Upper lobe of left lung (tissue), 6 donors: Measurements from ENCODE around the gene MBP. TPM values are rescaled to one million over a fixed set of nuclear protein-coding genes. Genes with fewer than 3 reads are reported as not detected.

ENCODE experiments used
- ATAC-seq, 2 donors: fragments of 200-7000 bp; cut with Tn5 transposase; one replicate each; pipeline ENCODE4 v1.9.1; 2022; ENCODE audit warnings: mild to moderate bottlenecking in 2 of 2, moderate library complexity in 2 of 2; ENCODE audit not compliant: low FRiP score in 2 of 2
- DNase-seq, 2 donors: peaks; one replicate each; pipeline ENCODE4 v3.0.0-alpha.2; 2019 to 2020
- H3K27ac ChIP-seq, 4 donors: fragments of 200-600 bp; sonication (generic); one replicate each; pipeline ENCODE4 v1.5.1; 2016 to 2019
- H3K27me3 ChIP-seq, 4 donors: fragments of 200-600 bp; sonication (generic); one replicate each; pipeline ENCODE4 v1.5.1; 2017 to 2019
- H3K36me3 ChIP-seq, 4 donors: fragments of 200-600 bp; sonication (generic); one replicate each; pipeline ENCODE4 v1.5.1; 2016 to 2019
- H3K4me1 ChIP-seq, 4 donors: fragments of 200-600 bp; sonication (generic); one replicate each; pipeline ENCODE4 v1.5.1; 2018 to 2019
- H3K4me3 ChIP-seq, 4 donors: fragments of 200-600 bp; sonication (generic); one replicate each; pipeline ENCODE4 v1.5.1; 2017 to 2019; ENCODE audit warnings: mild to moderate bottlenecking in 2 of 4, moderate library complexity in 1 of 4
- H3K9me3 ChIP-seq, 4 donors: fragments of 200-600 bp; sonication (generic); one replicate each; pipeline ENCODE4 v1.5.1; 2018 to 2019
- CTCF ChIP-seq, 6 experiments: fragments of 450-650 bp in 4 of 6; fragments of 200-600 bp in 2 of 6; sonication (generic) in 2 of 6; IDR thresholded peaks; one replicate each; pipeline ENCODE4 v1.5.1; 2016 to 2019; ENCODE audit warnings: antibody characterized with exemption in 6 of 6
- EP300 ChIP-seq, 4 donors: sonication (generic); formaldehyde crosslinking; IDR thresholded peaks; one replicate each; pipeline ENCODE4 v1.5.1; 2017; ENCODE audit warnings: antibody characterized with exemption in 4 of 4, control low read depth in 2 of 4
- POLR2A ChIP-seq, 4 donors: fragments of 450-650 bp; IDR thresholded peaks; one replicate each; pipeline ENCODE4 v1.5.1; 2016 to 2017; ENCODE audit warnings: antibody characterized with exemption in 4 of 4, mild to moderate bottlenecking in 2 of 4
- POLR2AphosphoS5 ChIP-seq, 2 donors: sonication (generic); formaldehyde crosslinking; IDR thresholded peaks; one replicate each; pipeline ENCODE4 v1.5.1; 2017; ENCODE audit warnings: antibody characterized with exemption in 2 of 2
- WGBS, 2 donors: methylation state at CpG; one replicate each; pipeline ENCODE4 v1.1.5; 2017 to 2018; 5-methylcytosine and 5-hydroxymethylcytosine counted together
- total RNA-seq, 6 donors: library from RNA; depleted of rRNA in 4 of 6; stranded (reverse); fragments of >200 nt in 4 of 6; gene quantifications; one replicate each; pipeline versions ENCODE4 v1.1.0 to v1.2.1, GENCODE V29; 2016 to 2021
- donor health status: DM: no; HTN: no; CAD: no; lungs with moderate emphysema.
- donor health status: DM: no; HTN: yes; CAD: no; lungs with severe emphysema.

The MBP gene
- total RNA-seq, 6 donors from 2014 or later = 55.5 to 87.6 (median 68.8) TPM

GRCh38 chr18:76984193-76985155 is 148.1 kb downstream of the MBP start:
- DNase-seq = no peak

GRCh38 chr18:76983613-76984051 is 149.0 kb downstream of the MBP start:
- no peaks in the 10 kb centered on the region for H3K9me3 ChIP-seq
- DNase-seq (no peak), ATAC-seq (no peak)
- H3K4me3 ChIP-seq = no peak overlapping the region
- TF ChIP-seq POLR2AphosphoS5 (IDR thresholded peaks at IDR 0.05) (no peak), POLR2A (IDR thresholded peaks at IDR 0.05) (no peak), CTCF (IDR thresholded peaks at IDR 0.05) (no peak), EP300 (IDR thresholded peaks at IDR 0.05) (no peak)
- no peaks in the 10 kb centered on the region for H3K27me3 ChIP-seq
- H3K36me3 ChIP-seq = no peaks in the 10 kb centered on the region
- WGBS, 2 donors = 57 to 76% methylated on average over 5 to 10 of the region's 10 CpGs
- H3K4me1 ChIP-seq = peaks cover 0 to 7% (median 4%) of the 10 kb centered on the region in 4 donors
- no peak overlapping the region for H3K27ac ChIP-seq

More at GRCh38 chr18:76984193-76985155, 148.1 kb downstream of the MBP start:
- 89 to 94% methylated on average over 19 to 40 of the region's 40 CpGs for WGBS, 2 donors
- no peak overlapping the region for H3K4me3 ChIP-seq
- TF ChIP-seq EP300 (IDR thresholded peaks at IDR 0.05) (no peak), POLR2AphosphoS5 (IDR thresholded peaks at IDR 0.05) (no peak), CTCF (IDR thresholded peaks at IDR 0.05) (no peak), POLR2A (IDR thresholded peaks at IDR 0.05) (no peak)
- no peaks in the 10 kb centered on the region for H3K27me3 ChIP-seq
- H3K36me3 ChIP-seq = no peaks in the 10 kb centered on the region
- H3K4me1 ChIP-seq = peaks cover 0 to 7% (median 4%) of the 10 kb centered on the region in 4 donors
- H3K9me3 ChIP-seq = no peaks in the 10 kb centered on the region
- peak in 1 of 2 donors; percentile 26 for ATAC-seq
- H3K27ac ChIP-seq = no peak overlapping the region

GRCh38 chr18:76982841-76983583 is 149.6 kb downstream of the MBP start:
- WGBS, 2 donors = 18 to 21% methylated on average over 10 to 15 of the region's 15 CpGs
- Histone ChIP-seq H3K27ac (no peak overlapping the region), H3K36me3 (no peaks in the 10 kb centered on the region), H3K4me3 (no peak overlapping the region), H3K4me1 (peaks cover 0 to 7% (median 4%) of the 10 kb centered on the region in 4 donors), H3K9me3 (no peaks in the 10 kb centered on the region), H3K27me3 (no peaks in the 10 kb centered on the region)
- no peak for TF ChIP-seq POLR2AphosphoS5 (IDR thresholded peaks at IDR 0.05)
- TF ChIP-seq POLR2A (IDR thresholded peaks at IDR 0.05) = no peak
- TF ChIP-seq EP300 (IDR thresholded peaks at IDR 0.05) = no peak
- peak; percentile 78 to 91 (median 89) for TF ChIP-seq CTCF (IDR thresholded peaks at IDR 0.05)
- ATAC-seq (peak; percentile 87 to 91), DNase-seq (peak; percentile 90 to 91)

GRCh38 chr18:76982038-76982437 is 150.5 kb downstream of the MBP start:
- DNase-seq = no peak
- TF ChIP-seq EP300 (IDR thresholded peaks at IDR 0.05) (no peak), CTCF (IDR thresholded peaks at IDR 0.05) (no peak), POLR2AphosphoS5 (IDR thresholded peaks at IDR 0.05) (no peak), POLR2A (IDR thresholded peaks at IDR 0.05) (no peak)
- Histone ChIP-seq H3K9me3 (no peaks in the 10 kb centered on the region), H3K4me1 (peaks cover 0 to 7% (median 4%) of the 10 kb centered on the region in 4 donors), H3K27ac (no peak overlapping the region), H3K27me3 (no peaks in the 10 kb centered on the region), H3K36me3 (no peaks in the 10 kb centered on the region), H3K4me3 (no peak overlapping the region)
- 89 to 92% methylated on average over 5 of the region's 5 CpGs for WGBS, 2 donors
- no peak for ATAC-seq
